ENCODE results near the gene SPATA6.

DNA sequence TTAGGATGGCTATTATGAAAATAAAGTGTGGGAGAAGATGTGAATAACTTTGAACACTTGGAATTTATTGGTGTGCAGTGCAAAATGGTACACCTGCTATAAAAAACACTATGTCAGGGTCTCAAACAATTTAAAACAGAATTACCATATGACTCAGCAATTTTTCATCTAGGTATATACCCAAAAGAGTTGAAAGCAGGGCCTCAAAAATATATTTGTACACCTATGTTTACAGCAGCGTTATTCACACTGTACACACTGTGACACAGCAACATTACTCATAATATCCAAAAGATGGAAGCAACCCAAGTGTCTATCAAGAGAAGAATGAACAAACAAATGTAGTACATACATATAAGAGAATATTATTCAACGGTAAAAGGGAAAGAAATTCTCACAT lies 75.8 kb downstream of the SPATA6 start:
- TF ChIP-seq HOXB13 (CRISPR knock-in tag; IDR thresholded peaks at IDR 0.05; ENCODE audit: low read depth) (no peak), RCOR1 (IDR thresholded peaks at IDR 0.05; ENCODE audit: low read depth, low read length) (no peak), MYC (IDR thresholded peaks at IDR 0.05; ENCODE audit: borderline replicate concordance, low read length) (no peak), POLR2A (IDR thresholded peaks at IDR 0.05; ENCODE audit: low read length) (no peak), CHD2 (IDR thresholded peaks at IDR 0.05; ENCODE audit: low read length, partially characterized antibody) (no peak), BHLHE40 (IDR thresholded peaks at IDR 0.05; ENCODE audit: low read depth, low read length) (no peak), HDAC2 (IDR thresholded peaks at IDR 0.05) (no peak), ESRRA (IDR thresholded peaks at IDR 0.05; ENCODE audit: borderline replicate concordance, low read length) (no peak), RAD21 (conservative IDR thresholded peaks at IDR 0.05 in 1 of 2, IDR thresholded peaks at IDR 0.05 in 1 of 2) (no peak), MAFK (IDR thresholded peaks at IDR 0.05; ENCODE audit: partially characterized antibody) (peak; percentile 93)
- TF ChIP-seq, protein P1, sequence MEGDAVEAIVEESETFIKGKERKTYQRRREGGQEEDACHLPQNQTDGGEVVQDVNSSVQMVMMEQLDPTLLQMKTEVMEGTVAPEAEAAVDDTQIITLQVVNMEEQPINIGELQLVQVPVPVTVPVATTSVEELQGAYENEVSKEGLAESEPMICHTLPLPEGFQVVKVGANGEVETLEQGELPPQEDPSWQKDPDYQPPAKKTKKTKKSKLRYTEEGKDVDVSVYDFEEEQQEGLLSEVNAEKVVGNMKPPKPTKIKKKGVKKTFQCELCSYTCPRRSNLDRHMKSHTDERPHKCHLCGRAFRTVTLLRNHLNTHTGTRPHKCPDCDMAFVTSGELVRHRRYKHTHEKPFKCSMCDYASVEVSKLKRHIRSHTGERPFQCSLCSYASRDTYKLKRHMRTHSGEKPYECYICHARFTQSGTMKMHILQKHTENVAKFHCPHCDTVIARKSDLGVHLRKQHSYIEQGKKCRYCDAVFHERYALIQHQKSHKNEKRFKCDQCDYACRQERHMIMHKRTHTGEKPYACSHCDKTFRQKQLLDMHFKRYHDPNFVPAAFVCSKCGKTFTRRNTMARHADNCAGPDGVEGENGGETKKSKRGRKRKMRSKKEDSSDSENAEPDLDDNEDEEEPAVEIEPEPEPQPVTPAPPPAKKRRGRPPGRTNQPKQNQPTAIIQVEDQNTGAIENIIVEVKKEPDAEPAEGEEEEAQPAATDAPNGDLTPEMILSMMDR (IDR thresholded peaks at IDR 0.05) = no peak
- TF ChIP-seq, protein P2, sequence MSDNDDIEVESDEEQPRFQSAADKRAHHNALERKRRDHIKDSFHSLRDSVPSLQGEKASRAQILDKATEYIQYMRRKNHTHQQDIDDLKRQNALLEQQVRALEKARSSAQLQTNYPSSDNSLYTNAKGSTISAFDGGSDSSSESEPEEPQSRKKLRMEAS (IDR thresholded peaks at IDR 0.05) = no peak
- TF ChIP-seq, protein P3, sequence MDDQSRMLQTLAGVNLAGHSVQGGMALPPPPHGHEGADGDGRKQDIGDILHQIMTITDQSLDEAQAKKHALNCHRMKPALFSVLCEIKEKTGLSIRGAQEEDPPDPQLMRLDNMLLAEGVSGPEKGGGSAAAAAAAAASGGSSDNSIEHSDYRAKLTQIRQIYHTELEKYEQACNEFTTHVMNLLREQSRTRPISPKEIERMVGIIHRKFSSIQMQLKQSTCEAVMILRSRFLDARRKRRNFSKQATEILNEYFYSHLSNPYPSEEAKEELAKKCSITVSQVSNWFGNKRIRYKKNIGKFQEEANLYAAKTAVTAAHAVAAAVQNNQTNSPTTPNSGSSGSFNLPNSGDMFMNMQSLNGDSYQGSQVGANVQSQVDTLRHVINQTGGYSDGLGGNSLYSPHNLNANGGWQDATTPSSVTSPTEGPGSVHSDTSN (IDR thresholded peaks at IDR 0.05) = no peak

Data from A549 (cell line).